Activated CD4-positive, CD25-positive, alpha-beta regulatory T cell treated with anti-CD3 and anti-CD28 coated beads, Interleukin-2, amount 50 U/mL, for 72 hours (primary cell): Measurements from ENCODE around the gene TRAPPC12.
A peak's percentile ranks its signal among the peaks of the same experiment; 100 is the strongest.
"Not testable (repeated sequence)": the region's sequence is repeated elsewhere in the genome, so short reads cannot be mapped to it uniquely, and the experiment has no call there.

Experiments
- DNase-seq: peaks from one replicate; pipeline ENCODE4 v3.0.0; 2021

Gene TRAPPC12

GRCh38 chr2:3488855-3489763, 109.6 kb downstream of the TRAPPC12 start:
- DNase-seq, result peak; percentile 25

DNA sequence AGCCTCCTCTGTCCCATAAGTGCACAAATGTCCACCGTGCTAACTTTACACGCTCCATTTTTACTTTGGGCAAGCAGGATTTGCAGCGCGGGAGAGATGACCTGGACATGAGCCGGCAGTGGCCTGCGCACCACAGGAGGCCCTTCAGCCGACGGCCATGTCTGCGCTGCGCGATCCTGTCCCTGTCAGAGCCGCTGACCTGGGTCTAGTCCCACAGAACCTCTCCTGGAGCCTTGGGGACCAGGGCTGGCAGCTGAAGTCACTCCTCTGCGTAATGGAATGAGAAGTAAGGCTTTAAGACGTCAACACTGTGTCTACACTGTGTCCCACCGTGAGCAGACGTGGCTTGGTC, 110.2 kb downstream of the TRAPPC12 start:
- DNase-seq, result no peak

DNA sequence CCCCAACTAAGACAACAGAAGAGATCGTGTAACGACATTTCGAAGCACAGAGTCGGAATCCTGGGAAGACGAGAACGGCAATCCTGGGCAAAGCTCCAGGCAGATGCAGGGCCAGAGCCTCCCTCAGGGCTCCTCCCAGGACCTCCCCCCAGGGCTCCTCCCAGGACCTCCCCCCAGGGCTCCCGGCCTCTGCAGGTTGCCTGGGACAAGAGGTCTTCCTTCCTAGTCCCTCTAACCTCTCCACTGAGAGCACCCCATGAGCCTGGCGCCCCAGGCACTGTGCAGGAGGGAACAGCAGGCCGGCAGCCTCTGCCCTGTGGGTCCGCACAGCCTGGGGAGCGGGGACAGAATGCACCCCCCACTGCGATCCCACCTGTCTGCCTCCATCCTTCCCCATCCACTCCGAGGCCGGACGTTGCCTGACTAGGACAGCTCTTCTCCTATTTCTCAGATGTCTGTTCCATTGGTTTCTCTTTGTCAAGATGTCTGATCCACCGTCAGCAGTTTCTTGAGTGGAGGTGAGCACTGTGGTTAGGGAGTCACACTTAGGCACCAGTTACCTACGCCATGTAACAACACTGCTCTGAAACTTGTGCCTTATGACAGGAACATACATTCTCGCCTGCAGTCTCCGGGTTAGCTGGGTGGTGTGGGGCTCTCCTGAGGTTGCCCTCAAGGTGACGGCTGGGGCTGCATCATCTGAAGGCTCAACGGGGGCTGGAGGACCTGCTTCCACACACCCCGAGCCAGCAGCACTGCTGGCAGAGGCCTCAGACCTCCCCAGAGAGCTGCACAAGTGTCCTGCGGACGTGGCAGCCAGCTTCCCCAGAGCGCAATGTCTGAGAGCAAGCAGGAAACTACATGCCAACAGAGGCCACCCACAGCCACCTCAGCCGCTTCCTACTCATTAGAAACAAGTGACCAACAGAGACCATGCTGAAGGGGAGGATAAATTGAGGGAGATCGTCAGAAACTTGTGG, 111.0 kb downstream of the TRAPPC12 start:
- no peak for DNase-seq

DNA sequence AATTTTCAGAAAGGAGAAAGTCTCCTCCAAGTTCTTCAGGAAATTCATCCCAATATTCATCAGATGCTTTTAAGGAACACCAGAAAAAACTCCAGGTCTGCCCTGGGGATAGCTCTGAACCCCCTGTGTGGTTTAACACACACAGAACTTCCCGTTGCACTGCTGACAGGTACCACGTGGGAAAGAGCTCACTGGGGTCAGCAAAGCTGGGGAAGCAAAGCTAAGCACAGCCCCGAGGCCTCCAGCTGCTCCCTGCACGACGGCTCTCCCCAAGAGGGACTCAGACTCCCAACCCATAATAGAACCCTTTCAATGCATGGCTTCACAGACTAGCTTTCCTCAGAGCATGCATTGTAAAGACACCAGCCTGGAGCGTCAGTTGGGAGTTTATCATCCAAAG, 111.8 kb downstream of the TRAPPC12 start:
- DNase-seq, result no peak

- DNase-seq, result no peak
Observed at GRCh38 chr2:3491716-3492474, 112.4 kb downstream of the TRAPPC12 start.

GRCh38 chr2:3492475-3492787, 112.9 kb downstream of the TRAPPC12 start:
- DNase-seq, result not testable (repeated sequence)

GRCh38 chr2:3492951-3493614, 113.6 kb downstream of the TRAPPC12 start:
- no peak for DNase-seq

DNA sequence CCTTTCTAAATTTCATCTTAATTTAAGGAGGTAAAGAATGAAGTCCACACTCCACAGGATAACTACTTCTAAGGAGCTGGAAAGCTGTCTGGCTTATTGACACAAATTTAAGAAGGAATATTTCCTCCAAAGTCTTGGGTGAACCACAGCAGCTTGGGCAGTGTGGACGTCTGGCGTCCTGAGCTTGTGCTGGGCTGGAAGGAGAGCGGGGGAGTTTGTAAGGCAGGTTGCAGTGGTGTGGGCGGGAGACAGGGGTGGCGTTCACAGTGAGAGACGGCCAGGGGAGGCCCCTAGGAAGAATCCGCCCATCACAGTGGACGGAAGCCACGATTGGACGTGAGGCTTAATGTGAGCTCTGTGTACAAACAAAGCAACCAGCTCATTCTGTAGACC, 114.1 kb downstream of the TRAPPC12 start:
- no peak for DNase-seq

DNA sequence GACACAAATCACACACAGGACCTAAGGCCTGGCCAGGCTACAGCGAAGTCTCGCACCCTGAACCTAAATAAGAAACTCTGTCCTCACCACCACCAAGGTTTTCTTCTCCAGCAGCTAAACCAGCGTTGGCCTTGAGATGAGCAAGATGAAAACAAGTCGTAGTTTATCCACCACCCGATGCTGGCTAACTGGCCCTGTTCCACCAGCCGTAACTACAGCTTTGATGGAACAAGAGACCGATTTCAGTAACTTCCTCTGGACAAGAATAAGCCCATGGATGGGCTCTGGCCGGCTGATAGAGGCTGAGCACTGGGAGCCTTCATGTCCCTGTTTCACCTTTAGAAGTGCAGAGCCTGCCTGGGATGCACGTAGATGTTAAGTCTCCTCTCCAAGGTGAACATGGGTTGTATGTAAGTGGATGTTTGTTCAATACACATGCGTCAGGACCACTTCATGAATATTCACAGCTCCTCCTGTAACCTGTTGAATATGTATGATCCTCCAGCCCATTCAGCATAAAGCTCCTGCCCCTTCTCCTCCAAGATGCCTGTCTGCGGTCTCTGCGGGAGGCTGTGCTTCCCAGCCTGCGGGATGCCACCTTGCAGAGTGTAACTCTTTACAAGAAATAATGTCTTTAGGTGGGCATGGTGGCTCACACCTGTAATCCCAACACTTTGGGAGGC, 115.6 kb downstream of the TRAPPC12 start:
- no peak for DNase-seq

DNA sequence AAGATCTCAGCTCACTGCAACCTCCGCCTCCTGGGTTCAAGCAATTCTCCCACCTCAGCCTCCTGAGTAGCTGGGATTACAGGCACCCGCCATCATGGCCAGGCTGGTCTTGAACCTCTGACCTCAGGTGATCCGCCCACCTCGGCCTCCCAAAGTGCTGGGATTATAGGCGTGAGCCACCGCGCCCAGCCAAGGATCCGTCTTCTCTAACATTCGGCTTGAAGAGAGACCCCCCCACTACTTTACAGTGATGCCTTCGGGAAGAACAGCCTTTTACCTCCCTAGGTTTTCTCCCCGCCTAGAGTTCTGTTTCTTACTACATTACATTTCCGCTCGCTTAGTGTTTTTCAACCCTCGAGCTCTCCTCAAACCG, 117.2 kb downstream of the TRAPPC12 start:
- not testable (repeated sequence) for DNase-seq

GRCh38 chr2:3498783-3499394, 119.4 kb downstream of the TRAPPC12 start:
- no peak for DNase-seq

DNA sequence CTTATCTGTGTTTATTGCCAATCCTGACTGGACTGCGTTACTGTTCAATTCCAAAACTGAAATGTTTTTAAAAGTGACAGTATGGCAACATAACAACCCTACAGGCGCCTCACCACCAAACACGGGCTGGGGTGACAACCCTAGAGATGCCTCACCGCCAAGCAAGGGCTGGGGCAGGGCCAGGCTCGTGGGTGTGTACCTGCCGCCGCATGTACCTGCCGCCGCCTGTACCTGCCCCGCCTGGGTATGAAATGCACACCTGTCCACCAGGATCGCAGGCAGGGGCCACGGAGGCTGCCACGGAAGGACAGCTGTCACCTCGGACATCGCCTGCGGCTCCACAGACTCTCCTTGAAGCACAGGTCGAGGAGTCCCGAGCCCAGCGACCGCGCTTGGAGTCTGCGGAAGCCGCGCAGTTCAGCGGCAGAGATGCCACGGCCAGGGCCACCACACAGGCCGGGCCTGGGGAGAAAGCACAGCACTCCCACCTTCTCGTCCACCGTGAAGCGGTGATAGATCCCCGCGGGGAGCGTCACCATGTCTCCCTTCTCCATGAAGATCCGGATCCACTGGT, 120.9 kb downstream of the TRAPPC12 start:
- DNase-seq, result no peak

GRCh38 chr2:3503046-3503445, 123.6 kb downstream of the TRAPPC12 start:
- DNase-seq, result no peak

DNA sequence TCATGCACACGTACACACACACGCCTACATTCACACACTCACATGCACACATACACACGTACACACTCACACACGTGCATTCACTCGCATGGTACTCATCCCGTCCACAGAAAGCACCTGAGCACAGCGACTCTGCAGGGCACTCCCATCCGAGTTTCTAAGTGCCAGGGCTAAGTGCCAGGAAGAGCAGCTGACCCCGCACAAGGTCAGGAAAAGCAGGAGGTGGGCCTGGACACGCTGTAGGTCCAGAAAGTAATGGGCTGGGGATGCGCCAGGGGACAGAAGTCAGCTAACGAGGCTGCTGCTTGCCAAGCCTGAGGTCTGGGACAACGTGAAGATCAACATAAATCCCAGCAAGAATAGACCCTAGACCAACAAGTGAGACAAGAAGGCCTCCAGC, 124.0 kb downstream of the TRAPPC12 start:
- no peak for DNase-seq

DNA sequence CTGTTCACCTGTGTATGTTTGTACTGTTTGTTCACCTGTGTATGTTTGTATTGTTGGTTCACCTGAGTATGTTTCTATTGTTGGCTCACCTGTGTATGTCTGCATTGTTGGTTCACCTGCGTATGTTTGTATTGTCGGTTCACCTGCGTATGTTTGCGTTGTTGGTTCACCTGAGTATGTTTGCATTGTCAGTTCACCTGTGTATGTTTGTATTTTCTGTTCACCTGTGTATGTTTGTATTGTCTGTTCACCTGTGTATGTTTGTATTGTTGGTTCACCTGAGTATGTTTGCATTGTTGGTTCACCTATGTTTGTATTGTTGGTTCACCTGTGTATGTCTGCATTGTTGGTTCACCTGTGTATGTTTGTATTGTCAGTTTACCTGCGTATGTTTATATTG, 125.2 kb downstream of the TRAPPC12 start:
- no peak for DNase-seq

DNA sequence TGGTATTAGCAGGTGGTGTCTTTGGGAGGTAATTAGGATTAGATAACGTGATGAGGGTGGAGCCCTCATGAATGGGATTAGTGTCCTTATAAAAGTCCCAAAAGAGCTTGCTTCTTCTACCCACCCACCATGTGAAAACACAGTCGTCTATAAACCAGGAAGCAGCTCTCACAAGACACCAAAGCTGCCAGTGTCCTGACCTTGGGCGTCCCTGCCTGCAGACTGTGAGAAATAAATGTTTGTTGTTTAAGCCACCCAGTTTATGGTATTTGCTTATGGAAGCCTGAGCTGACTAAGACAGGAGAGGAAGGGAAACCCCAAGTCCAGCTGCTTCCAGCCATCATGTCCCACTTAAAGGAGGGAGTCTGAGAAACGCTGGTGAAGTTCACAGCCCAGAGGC, 126.3 kb downstream of the TRAPPC12 start:
- no peak for DNase-seq

DNA sequence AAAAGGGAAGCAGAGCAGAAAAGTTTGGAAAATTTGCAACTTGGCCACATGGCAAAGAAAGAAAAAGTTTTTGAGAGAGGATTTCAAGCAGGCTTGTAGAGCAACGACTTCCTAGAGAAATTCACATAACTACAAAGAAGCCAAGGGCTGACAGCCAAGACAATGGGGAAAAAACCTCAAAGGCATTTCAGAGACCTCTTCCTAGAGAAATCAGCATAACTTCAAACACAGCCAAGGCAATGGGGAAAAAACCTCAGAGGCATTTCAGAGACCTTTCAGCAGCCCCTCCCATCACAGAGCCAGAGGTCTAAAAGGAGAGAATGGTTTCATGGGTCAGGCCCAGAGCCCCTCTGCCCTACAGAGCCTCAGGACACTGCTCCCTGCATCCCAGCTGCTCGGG, 132.6 kb downstream of the TRAPPC12 start:
- no peak for DNase-seq

DNA sequence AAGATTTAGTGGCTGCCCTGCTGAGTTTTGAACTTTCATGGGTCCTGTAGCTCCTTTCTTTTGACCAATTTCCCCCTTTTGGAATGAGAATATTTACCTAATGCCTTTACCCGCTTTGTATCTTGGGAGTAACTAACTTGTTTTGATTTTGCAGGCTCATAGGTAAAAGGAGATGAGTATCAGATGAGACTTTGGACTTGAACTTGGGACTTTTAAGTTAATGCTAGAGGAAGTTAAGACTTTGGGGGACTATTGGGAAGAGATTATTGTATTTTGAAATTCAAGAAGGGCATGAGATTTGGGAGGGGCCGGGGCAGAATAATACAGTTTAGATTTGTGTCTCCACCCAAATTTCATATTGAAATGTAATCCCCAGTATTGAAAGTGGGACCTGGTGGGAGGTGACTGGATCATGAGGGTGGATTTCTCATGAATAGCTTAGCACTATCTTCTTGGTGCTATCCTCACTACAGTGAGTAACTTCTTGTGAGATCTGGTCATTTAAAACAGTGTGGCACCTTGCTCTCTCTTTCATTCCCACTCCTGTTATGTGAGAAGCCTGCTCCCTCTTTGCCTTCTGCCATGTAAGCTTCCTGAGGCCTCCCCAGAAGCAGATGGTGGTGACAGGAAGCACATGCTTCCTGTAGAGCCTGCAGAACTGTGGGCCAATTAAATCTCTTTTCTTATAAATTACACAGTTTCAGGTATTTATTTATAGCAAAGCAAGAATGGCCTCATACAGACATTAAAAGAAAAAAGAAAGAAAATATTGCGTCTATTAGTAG, 133.7 kb downstream of the TRAPPC12 start:
- DNase-seq, result no peak

DNA sequence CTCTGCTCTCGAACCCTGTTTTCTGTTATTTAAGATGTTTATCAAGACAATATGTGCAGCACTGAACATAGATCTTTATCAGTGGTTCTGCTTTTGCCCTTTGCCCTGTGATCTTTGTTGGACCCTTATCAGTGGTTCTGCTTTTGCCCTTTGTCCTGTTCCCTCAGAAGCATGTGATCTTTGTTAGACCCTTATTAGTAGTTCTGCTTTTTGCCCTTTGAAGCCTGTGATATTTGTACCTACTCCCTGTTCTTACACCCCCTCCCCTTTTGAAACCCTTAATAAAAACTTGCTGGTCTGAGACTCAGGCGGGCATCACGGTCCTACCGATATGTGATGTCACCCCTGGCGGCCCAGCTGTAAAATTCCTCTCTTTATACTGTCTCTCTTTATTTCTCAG, 135.9 kb downstream of the TRAPPC12 start:
- DNase-seq, result not testable (repeated sequence)

DNA sequence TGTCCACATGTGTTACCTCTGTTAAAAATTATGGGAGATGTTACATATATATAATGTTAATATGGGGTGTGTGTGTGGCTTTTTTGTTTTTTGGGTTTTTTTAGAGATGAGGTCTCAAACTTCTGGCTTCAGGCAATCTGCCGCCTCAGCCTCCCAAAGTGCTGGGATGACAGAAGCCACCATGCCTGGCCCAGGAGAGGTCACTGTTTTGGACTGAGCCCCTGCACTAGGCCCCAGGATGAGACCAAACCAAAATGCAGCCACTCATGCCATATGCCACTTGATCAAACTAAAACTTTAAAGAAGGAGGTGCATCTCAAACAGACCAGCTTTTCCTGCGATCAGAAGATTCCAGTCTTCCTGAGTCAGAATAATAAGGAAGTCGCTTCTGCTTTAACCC, 137.3 kb downstream of the TRAPPC12 start:
- DNase-seq, result no peak
